Gastrocnemius medialis (tissue), 4 donors: ENCODE data around the gene CHSY1.

ENCODE experiments used
- POLR2A ChIP-seq, 2 donors: fragments of 450-650 bp; IDR thresholded peaks; one replicate each; pipeline ENCODE4 v1.6.1; 2017; ENCODE audit warnings: antibody characterized with exemption in 2 of 2, mild to moderate bottlenecking in 2 of 2, moderate library complexity in 2 of 2
- TF ChIP-seq, protein P1 (sequence below), 5 experiments: fragments of 450-650 bp in 3 of 5; fragments of 200-600 bp in 2 of 5; sonication (generic) in 2 of 5; IDR thresholded peaks in 4 of 5; conservative IDR thresholded peaks in 1 of 5; 1 replicate in 4 of 5; 2 replicates in 1 of 5; pipeline ENCODE4 v1.5.1; 2016 to 2019; ENCODE audit warnings: antibody characterized with exemption in 5 of 5, mild to moderate bottlenecking in 3 of 5, moderate library complexity in 3 of 5

DNA sequence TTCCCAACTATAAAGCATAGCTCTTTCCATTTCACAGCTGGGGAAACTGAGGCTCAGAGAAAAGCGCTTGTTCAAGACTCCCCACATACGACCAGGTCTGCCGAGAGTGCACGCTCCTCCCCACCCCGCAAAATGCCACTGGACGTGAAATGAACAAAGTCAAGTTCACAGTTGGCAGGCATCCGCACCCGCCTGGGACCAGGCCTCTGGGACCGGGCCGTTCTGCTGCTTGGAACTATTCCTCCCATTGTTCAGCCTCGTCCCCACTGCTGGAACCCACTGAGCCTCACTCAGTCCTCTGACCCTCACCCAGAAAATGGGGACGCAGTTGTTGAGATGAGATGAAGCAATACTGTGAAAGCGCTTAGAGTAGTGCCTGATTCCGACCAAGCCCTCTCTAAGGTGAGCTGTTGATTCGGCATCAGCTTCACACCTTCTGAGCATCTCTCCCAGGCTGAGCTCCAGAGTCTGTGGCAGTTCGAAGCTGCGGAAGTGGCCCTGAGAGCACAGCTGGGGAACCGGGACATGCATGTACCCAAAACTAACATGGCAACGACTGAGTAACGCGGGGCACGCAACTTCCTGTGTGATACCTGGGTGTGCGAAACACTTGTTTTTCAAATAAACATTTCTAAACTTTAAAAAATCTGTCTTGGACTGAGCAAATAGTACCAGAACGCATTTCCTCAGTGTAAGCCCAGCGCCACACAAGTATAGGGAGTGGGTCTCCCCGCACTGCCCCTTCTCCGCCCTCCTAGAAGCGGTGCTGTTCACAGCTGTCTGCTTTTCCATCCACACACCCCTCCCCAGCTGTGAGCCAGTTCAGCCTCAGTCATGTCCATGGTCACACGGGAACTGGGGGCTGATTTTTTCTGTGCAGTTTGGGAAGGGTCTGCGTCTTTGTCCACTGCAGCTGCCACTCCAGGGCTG, 93.4 kb downstream of the CHSY1 start:
- TF ChIP-seq, protein P1, sequence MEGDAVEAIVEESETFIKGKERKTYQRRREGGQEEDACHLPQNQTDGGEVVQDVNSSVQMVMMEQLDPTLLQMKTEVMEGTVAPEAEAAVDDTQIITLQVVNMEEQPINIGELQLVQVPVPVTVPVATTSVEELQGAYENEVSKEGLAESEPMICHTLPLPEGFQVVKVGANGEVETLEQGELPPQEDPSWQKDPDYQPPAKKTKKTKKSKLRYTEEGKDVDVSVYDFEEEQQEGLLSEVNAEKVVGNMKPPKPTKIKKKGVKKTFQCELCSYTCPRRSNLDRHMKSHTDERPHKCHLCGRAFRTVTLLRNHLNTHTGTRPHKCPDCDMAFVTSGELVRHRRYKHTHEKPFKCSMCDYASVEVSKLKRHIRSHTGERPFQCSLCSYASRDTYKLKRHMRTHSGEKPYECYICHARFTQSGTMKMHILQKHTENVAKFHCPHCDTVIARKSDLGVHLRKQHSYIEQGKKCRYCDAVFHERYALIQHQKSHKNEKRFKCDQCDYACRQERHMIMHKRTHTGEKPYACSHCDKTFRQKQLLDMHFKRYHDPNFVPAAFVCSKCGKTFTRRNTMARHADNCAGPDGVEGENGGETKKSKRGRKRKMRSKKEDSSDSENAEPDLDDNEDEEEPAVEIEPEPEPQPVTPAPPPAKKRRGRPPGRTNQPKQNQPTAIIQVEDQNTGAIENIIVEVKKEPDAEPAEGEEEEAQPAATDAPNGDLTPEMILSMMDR (IDR thresholded peaks at IDR 0.05 in 4 of 5, conservative IDR thresholded peaks at IDR 0.05 in 1 of 5), result no peak
- no peak for TF ChIP-seq POLR2A (IDR thresholded peaks at IDR 0.05)
